CD4-positive, alpha-beta memory T cell (primary cell): ENCODE measurements around the gene INSYN2A. TPM values are rescaled to one million over a fixed set of nuclear protein-coding genes. Genes with fewer than 3 reads are reported as not detected.

ENCODE experiments used
- CTCF ChIA-PET: fragments of 350-600 bp; sonication (Branson Sonifier 250); formaldehyde crosslinking; loops from one replicate; lab custom pipeline; 2021; ENCODE audit warnings: inconsistent platforms; ENCODE audit not compliant: partially characterized antibody; lab: Charles Lee
- POLR2A ChIA-PET: fragments of 350-600 bp; sonication (Branson Sonifier 250); formaldehyde crosslinking; loops from one replicate; lab custom pipeline; 2021; ENCODE audit not compliant: partially characterized antibody; lab: Charles Lee
- DNase-seq, 5 donors: peaks; one replicate each; pipeline versions ENCODE4 v3.0.0 to v3.0.0-alpha.2; 2020 to 2022; ENCODE audit warnings: mixed read lengths in 1 of 5
- H3K27ac ChIP-seq: one replicate; pipeline ENCODE4 v1.7.0; 2013; ENCODE audit warnings: low read depth, low read length
- H3K27me3 ChIP-seq: 2 replicates; pipeline ENCODE4 v1.7.0; 2013; ENCODE audit warnings: mild to moderate bottlenecking, low read length, moderate library complexity; ENCODE audit not compliant: insufficient read depth
- H3K36me3 ChIP-seq: 2 replicates; pipeline ENCODE4 v1.7.0; 2013; ENCODE audit warnings: mild to moderate bottlenecking, low read length, moderate library complexity; ENCODE audit not compliant: insufficient read depth
- H3K4me1 ChIP-seq: 2 replicates; pipeline ENCODE4 v1.7.0; 2013; ENCODE audit warnings: mild to moderate bottlenecking, low read length, moderate library complexity; ENCODE audit not compliant: insufficient read depth
- H3K4me3 ChIP-seq, 2 donors: one replicate each; pipeline ENCODE4 v1.7.0; 2013; ENCODE audit warnings: low read length in 2 of 2, mild to moderate bottlenecking in 1 of 2
- H3K9me3 ChIP-seq, 2 donors: one replicate each; pipeline ENCODE4 v1.7.0; 2013; ENCODE audit warnings: low read length in 2 of 2, control low read depth in 1 of 2; ENCODE audit not compliant: control insufficient read depth in 1 of 2
- H3K27ac Mint-ChIP-seq, 7 donors: one replicate each; pipeline ENCODE4 v1.8.0; 2020 to 2021; ENCODE audit warnings: mixed read lengths in 7 of 7, mild to moderate bottlenecking in 6 of 7, inconsistent platforms in 3 of 7, moderate library complexity in 3 of 7
- H3K27me3 Mint-ChIP-seq, 2 donors: one replicate each; pipeline ENCODE4 v1.8.0; 2020 to 2021; ENCODE audit warnings: mixed read lengths in 2 of 2
- H3K36me3 Mint-ChIP-seq, 2 donors: one replicate each; pipeline ENCODE4 v1.8.0; 2020 to 2021; ENCODE audit warnings: mixed read lengths in 2 of 2, inconsistent platforms in 1 of 2, mild to moderate bottlenecking in 1 of 2
- H3K4me1 Mint-ChIP-seq, 4 donors: one replicate each; pipeline ENCODE4 v1.8.0; 2020 to 2021; ENCODE audit warnings: mixed read lengths in 4 of 4, mild to moderate bottlenecking in 1 of 4
- H3K4me3 Mint-ChIP-seq, 8 donors: one replicate each; pipeline ENCODE4 v1.8.0; 2020 to 2021; ENCODE audit warnings: mixed read lengths in 8 of 8, mild to moderate bottlenecking in 7 of 8, moderate library complexity in 6 of 8, inconsistent platforms in 3 of 8
- H3K9me3 Mint-ChIP-seq, 8 donors: one replicate each; pipeline ENCODE4 v1.8.0; 2020 to 2021; ENCODE audit warnings: mixed read lengths in 8 of 8, mild to moderate bottlenecking in 5 of 8, inconsistent platforms in 3 of 8, moderate library complexity in 1 of 8
- intact Hi-C: fragments of 100-400 bp; cut with micrococcal nuclease; formaldehyde crosslinking; loops from one replicate; pipeline ENCODE4 v1.15.1; 2023
- polyA plus RNA-seq, 2 donors: library from polyadenylated mRNA; unstranded; fragments of 300-500 nt; fragmentation: Illumina TruSeq; gene quantifications; one replicate each; pipeline ENCODE4 v1.2.3, GENCODE V29; 2021
- total RNA-seq, 2 experiments: library from RNA; stranded (reverse); gene quantifications; one replicate each; pipeline ENCODE4 v1.2.3, GENCODE V29; 2021

The INSYN2A gene
- total and polyA plus RNA-seq, 4 experiments from 2014 or later: not detected

GRCh38 chr10:127148066-127148932 lies 48.1 kb downstream of the INSYN2A start:
- Histone ChIP-seq H3K27me3 (no peaks in the 10 kb centered on the region), H3K36me3 (no peaks in the 10 kb centered on the region), H3K9me3 (no peaks in the 10 kb centered on the region), H3K4me3 (no peak overlapping the region), H3K27ac (no peak overlapping the region), H3K4me1 (no peaks in the 10 kb centered on the region)
- ChIA-PET POLR2A (no interaction called here), CTCF (no interaction called here)
- intact Hi-C loops: no loop called here
- peaks cover 0 to 2% of the 10 kb centered on the region in 2 donors for H3K27me3 Mint-ChIP-seq
- no peaks in the 10 kb centered on the region for H3K9me3 Mint-ChIP-seq
- no peaks in the 10 kb centered on the region for H3K36me3 Mint-ChIP-seq
- H3K4me1 Mint-ChIP-seq: no peaks in the 10 kb centered on the region
- DNase-seq: no peak
- no peak overlapping the region for H3K4me3 Mint-ChIP-seq
- no peak overlapping the region for H3K27ac Mint-ChIP-seq

- no peaks in the 10 kb centered on the region for H3K27me3 ChIP-seq
- POLR2A ChIA-PET: no interaction called here
- H3K36me3 ChIP-seq: no peaks in the 10 kb centered on the region
- Mint-ChIP-seq H3K4me1 (no peaks in the 10 kb centered on the region), H3K27ac (no peak overlapping the region), H3K36me3 (no peaks in the 10 kb centered on the region), H3K27me3 (peaks cover 0 to 2% of the 10 kb centered on the region in 2 donors), H3K4me3 (no peak overlapping the region), H3K9me3 (peaks cover 0 to 2% (median 0%) of the 10 kb centered on the region in 8 donors)
- no peak overlapping the region for H3K27ac ChIP-seq
- no peaks in the 10 kb centered on the region for H3K4me1 ChIP-seq
- CTCF ChIA-PET: no interaction called here
- H3K9me3 ChIP-seq: no peaks in the 10 kb centered on the region
- H3K4me3 ChIP-seq: no peak overlapping the region
- DNase-seq: no peak
- intact Hi-C loops: no loop called here
These were observed 49.7 kb downstream of the INSYN2A start for GRCh38 chr10:127146661-127147060.
